ENCODE measurements around the gene SYT8.
A peak's percentile ranks its signal among the peaks of the same experiment; 100 is the strongest.

Gene SYT8

DNA sequence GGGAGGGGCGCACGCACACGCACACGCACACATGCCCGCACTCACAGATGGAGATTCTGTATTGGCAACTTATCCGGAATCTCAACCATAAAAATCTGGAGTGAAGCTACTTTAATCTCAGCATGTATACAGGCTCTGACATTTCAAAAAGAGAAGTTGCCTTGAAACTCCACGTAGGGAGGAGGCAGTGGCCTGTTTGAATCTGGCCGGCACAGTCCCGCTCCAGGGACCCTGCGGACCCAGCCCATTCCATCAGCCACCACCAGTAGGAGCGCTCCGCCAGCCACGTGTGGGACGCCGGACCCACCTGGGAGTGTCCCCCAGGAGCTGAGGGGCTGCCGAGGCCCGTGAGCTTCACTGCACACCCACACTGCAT lies 1.9 kb upstream of the SYT8 start:
- DNase-seq: peak; percentile 20

DNA sequence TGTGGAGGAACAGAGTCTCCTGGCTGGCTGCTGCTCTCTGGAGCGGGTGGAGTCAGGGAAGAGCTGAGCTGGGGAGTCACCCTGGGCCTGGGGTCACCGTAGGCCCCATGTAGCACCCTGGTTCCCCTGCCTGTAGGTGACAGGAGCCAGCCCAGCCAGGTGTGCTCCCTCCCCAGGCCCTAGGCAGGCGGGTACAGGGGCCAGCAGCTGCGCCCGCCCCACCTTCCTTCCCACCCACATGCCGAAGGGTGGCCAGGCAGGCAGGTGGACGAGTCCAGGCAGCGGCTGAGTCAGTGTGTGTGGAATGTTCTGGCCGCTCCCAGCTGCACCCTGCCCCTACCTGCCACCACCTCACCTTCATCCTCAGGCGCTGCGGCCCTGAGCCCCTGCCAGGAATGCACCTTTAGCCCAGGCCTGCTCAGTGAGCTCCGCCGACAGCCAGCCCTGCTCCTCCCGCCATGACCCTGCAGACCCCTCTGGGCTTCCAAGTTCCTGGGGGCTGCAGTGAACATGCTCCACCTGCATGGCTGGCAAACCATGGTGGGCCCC lies 654 bp upstream of the SYT8 start:
- no peak for DNase-seq

DNA sequence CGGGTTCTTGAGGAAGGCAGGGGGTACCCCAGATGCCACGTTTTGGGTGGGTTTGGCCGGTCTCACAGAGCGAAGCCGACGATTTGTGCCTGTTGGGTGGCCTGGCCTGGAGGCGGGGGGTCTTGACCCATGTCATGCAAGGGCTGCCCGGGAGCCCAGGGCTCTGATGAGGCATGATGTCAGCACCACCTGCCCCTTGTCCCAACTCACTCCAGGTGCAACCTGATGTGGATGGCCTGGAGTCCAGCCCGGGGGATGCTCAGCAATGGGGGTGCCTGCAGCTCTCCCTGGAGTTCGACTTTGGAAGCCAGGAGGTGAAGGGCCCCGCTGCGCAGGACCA lies 851 bp downstream of the SYT8 start:
- DNase-seq: no peak

DNA sequence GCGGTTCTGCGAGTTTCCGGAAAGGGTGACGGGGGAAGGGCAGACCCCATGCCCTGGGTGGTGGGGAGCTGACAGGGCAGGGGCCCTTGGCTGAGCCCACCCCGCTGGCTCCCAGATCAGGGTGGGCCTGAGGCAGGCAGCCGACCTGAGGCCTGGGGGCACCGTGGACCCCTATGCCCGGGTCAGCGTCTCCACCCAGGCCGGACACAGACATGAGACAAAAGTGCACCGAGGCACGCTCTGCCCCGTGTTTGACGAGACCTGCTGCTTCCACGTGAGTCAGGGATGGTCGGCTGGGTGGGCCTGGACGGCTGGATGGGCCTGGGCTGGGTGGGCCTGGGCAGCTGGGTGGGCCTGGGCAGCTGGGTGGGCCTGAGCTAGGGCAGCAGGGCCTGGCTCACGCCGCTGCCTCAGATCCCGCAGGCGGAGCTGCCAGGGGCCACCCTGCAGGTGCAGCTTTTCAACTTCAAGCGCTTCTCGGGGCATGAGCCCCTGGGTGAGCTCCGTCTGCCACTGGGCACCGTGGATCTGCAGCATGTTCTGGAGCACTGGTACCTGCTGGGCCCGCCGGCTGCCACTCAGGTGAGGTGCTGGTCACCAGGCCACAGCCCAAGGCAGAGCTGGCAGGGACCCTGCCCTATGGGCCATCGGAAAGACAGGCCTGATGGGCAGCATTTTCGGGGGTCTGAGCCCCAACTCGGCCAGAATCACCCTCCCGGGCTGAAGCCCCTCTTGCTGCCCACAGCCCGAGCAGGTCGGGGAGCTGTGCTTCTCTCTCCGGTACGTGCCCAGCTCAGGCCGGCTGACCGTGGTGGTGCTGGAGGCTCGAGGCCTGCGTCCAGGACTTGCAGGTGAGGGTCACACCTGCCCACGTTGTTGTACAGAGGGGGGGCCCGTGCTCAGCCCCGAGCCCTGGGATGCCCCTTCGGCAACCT lies 1.5 kb downstream of the SYT8 start:
- DNase-seq: no peak

DNA sequence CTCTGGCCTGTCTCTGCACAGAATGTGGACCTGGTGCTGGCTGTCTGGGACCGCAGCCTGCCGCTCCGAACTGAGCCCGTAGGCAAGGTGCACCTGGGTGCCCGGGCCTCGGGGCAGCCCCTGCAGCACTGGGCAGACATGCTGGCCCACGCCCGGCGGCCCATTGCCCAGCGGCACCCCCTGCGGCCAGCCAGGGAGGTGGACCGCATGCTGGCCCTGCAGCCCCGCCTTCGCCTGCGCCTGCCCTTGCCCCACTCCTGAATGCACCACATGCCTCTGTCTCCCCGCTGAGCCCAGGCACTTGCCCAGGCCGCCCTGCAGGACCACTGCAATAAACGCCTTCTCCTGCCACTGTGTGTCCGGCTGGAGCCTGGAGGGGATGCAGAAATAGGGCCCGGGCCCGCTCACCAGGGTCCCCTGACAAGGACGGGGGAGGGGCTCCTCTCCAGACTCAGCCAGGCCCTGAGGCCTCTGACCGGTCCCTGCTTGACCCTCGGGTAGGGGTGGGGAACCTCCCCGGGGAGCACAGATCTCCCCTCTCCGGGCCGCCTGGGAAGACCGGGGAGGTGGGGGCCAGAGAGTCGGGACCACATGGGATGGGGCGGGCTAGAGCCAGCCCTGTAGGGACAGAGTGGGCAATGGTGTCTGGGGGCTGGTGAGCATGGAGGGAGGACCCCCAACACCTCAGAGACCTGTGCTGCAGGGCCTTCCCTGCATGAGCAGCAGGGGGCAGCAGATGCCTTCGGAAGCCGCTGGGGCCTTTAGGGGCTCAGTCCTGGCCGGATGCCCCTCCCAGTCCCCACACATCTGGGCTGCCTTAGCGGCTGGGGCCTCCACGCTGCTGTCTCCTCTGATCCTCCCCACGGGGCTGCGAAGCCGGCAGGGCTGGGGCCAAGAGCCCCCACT lies 2.6 kb downstream of the SYT8 start:
- peak; percentile 45 for DNase-seq

DNA sequence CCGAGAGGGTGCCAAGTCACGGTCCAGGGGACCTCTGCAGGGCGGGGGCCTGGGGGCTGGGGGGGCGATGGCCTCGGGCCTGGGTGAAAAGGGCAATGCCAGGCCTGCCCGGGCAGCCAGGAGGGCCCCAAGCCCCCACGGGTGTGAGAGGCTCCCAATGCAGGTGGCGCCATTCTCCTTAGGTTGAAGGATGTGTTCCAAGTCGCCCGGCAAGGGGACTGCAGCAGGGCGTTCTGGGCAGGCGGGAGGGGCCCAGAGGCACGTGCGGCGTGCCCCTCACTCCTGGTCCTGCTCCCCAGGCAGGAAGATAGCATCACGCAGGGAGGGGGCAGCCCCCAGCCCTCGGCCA lies 3.3 kb downstream of the SYT8 start:
- no peak for DNase-seq

DNA sequence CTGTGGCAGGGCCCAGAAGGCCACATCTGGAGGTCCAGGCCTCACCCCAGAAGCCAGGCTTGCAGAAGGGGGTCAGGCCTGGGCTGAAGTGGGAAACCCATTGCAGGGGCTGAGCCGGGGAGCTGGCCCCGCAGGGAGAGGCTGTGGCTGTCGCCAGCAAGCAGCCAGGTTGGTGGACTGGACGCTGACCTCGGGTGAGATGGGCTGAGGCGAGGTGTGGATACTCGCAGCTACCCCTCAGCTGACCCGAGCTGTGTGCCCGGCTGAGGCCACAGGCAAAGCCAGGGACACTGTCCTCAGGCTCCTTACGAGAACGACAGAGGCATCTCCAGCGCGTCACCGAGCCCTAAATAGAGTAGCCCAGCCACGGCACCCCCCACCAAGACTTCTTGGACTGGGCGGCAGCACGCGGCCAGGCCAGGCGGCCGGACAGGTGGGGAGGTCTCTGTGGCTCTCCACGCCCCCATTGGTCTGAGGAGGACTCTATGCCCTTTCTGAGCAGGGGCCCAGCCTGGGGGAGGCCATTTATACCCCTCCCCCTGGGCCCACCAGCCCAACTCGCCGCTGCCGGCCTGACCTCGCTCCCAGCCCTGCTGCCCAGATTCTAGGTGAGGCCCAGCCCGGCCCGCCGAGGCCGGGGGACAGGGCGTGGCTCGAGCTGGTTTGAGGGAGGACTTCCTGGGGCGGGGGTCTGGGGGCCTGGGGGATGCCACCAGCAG lies 3.8 kb downstream of the SYT8 start, which contains the start of gene TNNI2:
Gene TNNI2, plus strand, starts transcription at position 556 of the 719 bp plus-strand sequence. CDS start 716 bp downstream, outside the sequence.
- no peak for DNase-seq

DNA sequence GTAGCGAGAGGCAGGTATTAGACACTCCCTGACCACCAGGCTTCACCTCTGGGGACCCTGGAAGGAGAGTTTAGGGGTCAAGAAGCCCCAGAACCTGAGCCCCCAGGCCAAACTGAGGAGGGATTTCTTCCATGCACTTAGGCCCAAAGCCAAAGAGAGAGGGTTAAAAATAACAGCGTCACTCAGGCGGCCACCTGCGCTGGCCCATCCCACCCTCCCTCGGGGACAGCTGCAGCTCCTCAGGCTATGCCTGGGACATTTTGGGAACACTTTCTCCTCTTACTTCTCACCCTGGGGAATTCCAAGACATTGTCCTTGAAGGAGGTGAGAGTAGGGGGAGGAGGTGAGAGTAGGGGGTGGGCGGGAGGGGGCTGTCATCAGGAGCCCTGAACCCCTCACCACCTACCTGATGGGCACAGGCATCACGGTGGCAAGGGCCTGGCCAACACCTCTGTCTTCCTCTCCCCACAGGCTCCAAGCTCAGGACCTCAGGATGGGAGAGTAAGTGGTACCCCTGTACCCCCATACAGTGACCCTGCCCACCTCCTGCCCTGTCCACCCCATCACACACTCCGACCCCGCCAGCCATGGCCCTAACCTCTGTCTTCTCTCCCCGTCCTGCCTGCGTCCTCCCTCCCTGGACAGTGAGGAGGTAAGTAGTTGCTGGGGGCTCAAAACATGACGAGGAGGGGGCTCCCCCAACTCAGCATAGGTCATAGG lies 4.6 kb downstream of the SYT8 start:
- no peak for DNase-seq

DNA sequence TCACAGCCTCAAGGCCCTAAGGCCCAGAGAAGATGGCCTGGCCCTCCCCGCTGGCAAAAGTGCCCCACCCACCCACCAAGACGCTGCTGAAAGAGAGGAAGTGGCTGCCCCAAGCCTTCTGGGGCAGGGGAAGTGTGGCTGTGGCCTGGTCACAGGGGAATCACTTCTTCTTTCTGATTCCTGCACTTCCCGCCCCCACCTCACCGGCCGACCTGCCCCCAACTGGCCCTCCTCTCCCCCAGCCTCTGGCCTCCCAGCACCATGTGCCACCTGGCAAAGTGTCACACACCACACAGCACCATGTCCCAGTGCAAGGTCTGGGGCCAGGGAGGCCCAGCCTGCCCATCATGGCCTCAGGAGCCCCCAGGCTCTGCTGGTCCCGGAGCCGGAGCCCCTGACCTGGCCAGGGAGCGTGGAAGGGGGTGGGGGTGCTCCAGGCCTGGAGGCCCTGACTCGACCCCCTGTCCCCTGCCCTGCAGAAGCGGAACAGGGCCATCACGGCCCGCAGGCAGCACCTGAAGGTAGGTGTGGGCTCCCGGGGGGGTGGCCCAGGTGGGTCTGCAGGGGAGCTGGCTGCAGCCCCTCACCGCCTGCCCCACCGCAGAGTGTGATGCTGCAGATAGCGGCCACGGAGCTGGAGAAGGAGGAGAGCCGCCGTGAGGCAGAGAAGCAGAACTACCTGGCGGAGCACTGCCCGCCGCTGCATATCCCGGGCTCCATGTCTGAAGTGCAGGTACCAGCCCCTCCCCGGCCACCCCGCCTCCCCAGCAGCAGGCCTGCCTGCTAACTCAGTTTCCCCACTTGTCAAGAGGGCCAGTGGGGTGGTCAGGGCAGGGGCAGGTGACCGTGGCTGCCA lies 5.4 kb downstream of the SYT8 start:
- peak; percentile 28 for DNase-seq

DNA sequence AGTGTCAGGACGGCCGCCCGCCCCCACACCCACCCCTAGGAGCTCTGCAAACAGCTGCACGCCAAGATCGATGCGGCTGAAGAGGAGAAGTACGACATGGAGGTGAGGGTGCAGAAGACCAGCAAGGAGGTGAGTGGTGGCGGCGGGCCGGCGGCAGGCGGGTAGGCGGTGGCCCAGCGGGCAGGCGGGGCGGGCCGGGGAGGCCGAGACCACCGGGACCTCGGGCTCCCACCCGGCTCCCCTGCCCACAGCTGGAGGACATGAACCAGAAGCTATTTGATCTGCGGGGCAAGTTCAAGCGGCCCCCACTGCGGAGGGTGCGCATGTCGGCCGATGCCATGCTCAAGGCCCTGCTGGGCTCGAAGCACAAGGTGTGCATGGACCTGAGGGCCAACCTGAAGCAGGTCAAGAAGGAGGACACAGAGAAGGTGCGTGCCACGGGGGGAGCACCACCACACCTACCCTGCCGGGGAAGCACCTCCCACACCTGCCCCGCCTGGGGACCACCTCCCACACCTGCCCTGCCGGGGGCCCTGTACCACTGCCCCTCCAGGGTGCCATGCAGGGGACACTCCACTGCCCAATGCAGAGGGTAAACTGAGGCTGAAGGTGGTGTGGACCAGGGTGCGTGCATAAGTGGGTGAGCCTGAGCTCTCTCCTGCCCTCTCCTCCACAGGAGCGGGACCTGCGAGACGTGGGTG lies 6.1 kb downstream of the SYT8 start:
- DNase-seq: no peak

DNA sequence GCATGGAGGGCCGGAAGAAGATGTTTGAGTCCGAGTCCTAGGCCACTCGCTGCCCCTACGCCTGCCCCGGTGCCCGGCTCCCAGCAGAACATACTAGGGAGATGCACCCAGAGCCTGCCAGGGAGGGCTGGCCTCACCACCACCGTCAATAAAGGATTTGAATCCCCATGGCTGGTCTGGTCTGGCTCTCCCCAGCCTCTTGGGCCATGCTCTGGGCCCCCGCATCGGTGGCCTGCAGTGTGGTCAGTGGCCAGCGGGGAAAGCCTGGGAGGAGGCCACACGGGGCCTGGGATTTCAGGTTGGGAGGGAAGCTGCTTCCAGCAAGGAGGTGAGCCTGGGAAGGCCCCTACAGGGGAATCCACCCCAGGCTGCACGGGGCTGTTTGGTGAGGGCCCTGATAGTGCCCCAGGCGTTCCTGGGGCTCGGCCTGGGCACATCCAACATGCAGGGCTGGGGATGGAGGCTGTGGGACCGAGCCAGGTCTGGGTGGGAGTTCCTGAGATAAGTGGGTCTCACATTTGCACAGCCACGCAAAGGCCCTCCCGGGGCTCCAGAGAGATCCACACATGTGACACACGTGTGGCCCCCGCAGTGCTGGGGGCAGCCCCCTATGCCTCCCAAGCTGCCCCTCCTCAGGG lies 6.8 kb downstream of the SYT8 start:
- DNase-seq: no peak

DNA sequence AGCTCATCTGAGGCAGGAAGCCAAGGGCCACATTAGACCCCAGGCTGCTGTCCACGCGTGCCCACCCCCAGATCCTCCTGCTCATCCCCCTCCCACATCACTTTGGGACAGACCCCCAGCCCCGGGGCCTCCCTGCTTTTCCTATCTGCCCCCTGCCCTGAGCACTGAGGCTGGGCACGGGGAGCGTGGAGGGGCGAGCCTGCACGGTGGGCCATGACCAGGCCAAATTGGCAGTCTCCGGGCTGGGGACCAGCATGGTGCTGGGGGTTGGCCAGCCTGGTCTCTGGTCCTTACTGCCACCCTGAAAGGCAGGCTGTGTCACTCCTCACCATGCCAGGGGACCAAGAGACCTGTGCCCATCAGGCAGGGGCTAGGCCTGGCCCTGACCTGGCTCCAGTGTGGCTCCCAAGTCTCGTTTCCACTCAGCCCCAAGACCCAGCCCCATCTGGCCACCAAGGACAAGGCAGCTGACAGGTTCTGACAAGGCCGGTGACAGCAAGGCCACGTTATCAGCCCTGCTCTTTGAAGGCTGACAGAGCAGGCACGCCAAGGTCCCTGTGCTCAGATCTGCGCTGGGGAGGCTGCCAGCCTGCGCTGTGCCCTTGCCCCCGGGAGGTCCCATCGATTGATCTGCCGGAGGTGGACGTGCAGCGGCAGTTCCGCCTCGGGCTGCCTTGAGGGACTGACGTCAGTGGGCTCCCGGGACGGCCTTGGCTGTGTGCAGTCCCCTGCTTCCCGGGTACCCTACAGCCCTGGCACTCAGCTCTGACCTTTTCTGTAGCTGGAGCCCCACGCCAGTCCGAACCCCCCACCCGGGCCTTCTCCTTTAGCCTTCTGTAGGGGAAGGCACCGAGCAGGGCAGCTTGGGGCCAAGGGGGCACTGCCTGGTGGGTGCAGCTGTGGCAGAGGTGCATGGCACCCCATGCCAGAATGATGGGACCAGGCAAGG lies 7.6 kb downstream of the SYT8 start:
- DNase-seq: peak; percentile 3

DNA sequence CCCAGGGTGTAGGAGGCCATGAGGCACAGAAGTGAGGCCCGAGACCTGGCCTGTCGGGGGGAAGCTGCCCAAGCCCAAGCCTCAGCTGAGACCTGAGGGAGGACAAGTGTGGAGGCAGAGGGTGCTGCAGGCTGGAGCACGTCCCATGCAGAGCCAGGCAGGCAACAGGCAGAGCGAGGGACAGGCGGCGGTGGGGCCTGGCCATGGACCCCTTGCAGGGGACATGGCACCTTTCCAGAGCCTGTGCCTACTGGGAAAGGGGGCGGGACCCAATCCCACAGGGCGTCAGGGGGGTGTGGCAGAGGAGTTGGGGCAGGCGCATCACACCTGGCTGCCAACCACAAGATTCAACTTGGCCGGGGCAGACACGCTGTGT lies 8.3 kb downstream of the SYT8 start:
- DNase-seq: no peak

DNA sequence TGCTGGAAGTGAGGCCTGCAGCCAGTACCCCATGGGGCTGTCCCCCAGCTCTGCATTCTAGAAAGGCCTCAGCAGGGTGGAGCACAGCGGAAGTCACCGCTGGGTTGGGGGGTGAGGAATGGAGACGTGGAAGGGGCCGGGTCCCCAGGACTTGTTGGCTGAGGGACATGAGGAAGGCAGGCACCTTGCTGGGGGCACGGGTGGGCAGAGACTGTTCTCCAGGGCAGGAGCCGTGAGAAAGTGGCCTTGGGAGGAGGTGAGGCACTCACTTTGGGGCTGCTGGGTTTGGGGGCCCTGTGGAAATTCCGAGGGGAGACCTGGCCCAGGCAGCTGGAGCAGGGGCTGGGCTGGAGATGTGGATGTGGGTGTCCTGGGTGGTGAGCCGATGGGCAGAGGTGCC lies 9.0 kb downstream of the SYT8 start:
- DNase-seq: no peak

DNA sequence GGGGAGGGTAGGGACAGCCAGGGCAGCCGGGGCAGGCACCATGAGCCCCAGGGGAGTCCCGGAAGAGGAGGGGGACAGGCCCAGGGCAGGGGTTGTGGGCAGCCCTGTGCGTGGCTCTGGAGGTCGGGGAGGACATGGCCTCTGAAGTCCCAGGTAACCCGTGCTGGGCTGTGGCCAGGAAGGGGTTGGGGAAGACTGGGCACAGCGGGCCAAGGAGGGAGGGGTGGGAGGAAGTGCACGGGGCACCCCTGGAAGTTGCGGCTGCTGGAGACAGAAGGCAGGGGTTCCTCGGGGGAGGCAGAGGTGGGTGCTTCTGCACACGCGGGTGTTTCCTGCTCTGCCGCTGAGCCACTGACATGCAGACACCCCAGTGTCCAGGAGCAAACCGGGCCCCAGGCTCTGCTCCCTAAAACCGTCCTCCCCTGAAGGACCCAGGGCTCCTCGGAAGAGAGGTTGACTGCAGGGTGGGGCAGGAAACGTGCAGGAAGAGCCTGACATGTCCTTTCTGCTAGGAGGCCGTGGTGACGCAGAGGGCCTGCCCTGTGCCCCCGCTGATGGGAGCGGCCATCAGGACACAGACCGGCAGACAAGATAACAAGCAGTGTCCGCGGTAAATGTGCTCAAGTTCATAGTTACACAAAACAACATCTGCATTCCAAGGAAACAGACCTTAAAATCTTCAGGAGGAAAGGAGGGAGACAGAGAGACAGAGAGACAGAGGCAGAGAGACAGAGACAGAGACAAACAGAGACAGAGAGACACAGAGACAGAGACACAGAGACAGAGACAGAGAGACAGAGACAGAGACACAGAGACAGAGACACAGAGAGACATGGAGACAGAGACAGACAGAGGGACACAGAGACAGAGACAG lies 9.7 kb downstream of the SYT8 start:
- DNase-seq: peak; percentile 68

DNA sequence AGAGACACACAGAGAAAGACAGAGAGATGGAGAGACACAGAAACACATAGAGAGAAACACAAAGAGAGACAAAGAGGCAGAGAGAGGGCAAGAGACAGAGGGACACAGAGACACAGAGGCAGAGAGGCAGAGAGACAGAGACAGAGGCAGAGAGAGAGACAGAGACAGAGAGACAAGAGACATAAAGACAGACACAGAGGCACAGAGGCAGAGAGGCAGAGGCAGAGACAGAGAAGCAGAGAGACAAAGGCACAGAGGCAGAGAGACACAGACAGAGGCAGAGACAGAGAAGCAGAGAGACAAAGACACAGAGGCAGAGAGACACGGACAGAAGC lies 10.3 kb downstream of the SYT8 start:
- no peak for DNase-seq

DNA sequence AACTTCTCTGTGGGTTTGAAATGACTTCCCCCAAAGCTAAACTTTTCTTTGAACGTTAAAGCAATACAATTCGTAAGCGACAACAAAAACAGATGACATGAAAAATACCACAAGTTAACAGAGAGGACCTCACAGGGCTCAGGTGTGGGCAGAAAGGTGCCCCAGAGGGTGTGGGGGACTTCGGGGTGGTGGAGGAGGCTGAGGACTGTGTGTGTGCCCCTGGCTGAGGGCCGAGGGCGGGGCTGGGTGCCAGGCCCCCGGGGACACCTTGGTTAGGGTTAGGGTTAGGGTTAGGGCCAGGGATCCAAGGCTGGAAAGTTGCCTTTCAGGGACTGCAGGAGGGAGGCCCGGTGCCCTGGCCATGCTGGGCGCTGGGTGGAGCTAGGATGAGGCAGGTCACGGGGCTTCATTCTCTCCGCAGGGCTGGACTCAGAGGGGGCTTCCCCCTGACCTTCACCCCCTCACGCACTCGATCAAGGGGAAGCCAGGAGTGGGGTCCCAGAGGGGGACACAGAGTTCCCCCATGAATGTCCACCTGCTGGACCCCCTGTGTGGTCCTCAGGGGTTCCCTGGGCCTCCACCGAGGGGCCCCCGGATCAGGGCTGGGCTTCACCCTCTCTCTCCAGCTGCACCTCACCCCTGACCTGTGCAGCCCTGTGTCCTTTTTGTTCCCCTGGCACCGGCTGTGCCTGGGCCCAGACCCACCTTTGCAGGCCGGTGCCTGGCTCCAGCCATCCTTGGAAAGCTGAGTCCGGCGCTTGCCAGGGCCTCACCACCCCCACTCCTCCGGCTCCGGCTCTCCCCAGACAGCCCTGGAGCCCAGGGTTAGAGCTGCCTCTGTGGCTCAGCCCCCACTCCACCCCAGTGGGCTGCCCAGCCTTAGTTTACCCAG lies 11.0 kb downstream of the SYT8 start:
- no peak for DNase-seq
